Measurements from ENCODE around the gene EHD4.
A peak's percentile ranks its signal among the peaks of the same experiment; 100 is the strongest.

- TF ChIP-seq EP300 (IDR thresholded peaks at IDR 0.05) (no peak), CTCF (IDR thresholded peaks at IDR 0.05) (peak in 3 of 4 experiments; percentile 60 to 81 (median 71))
Measured at GRCh38 chr15:41904541-41905005, 67.8 kb downstream of the EHD4 start.

Measured in gastroesophageal sphincter (tissue), 3 donors.